ENCODE measurements around the gene TMEM120A. TPM values are rescaled to one million over a fixed set of nuclear protein-coding genes. Genes with fewer than 3 reads are reported as not detected.
A peak's percentile ranks its signal among the peaks of the same experiment; 100 is the strongest.

TMEM120A gene
- total RNA-seq, 2 donors from 2014 or later: 63.5 to 98.3 TPM

DNA sequence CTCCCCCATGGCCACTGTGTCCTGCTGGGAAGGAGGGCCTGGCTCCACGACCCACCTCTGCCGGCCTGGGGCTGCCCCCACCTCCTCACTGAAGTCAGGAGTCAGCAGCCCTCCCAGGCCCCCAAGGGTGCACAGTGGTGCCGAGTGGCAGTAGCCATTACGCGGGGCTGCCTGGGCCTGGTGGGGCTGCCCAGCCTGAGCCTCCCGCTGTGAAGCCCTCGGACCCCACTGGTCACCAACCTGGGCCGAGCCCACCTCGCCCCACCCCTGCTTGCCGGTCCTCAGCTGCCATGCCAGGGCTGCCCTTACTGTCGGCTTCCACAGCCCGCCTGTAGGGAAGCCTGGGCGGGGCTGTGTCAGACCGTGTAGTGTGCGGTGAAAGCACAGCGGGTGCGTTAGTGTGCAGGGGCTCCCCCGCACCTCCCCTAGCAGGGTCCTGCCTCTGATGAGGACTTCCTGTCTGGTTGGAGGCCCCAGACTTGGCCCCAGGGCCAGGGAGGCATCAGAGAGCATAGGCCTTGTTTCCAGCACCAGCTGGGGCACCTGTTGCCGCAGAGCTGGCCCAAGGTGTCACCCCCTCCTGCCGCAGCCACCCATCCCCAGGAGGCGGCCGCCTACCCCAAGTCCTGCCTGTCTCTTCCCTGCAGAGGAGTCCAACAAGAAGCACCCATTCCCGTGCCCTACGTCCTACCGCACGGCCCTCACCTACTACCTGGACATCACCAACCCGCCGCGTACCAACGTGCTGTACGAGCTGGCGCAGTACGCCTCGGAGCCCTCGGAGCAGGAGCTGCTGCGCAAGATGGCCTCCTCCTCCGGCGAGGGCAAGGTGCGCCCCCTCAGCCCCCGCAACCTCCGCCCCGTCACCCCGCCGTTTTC lies 10.0 kb downstream of the TMEM120A start:
- DNase-seq (no peak), ATAC-seq (no peak)
- intact Hi-C loops (cut with DNase I): loop anchor here in 1 of 2 donors (10.0 kb wide), 1 partner anchor 70 kb away; the partner anchor contains the start of gene POR

GRCh38 chr7:75983471-75984129 lies 10.8 kb downstream of the TMEM120A start:
- ATAC-seq (no peak), DNase-seq (no peak)
- intact Hi-C loops (cut with DNase I): loop anchor here in 1 of 2 donors (10.0 kb wide), 1 partner anchor 69 kb away; the partner anchor contains the start of gene POR

DNA sequence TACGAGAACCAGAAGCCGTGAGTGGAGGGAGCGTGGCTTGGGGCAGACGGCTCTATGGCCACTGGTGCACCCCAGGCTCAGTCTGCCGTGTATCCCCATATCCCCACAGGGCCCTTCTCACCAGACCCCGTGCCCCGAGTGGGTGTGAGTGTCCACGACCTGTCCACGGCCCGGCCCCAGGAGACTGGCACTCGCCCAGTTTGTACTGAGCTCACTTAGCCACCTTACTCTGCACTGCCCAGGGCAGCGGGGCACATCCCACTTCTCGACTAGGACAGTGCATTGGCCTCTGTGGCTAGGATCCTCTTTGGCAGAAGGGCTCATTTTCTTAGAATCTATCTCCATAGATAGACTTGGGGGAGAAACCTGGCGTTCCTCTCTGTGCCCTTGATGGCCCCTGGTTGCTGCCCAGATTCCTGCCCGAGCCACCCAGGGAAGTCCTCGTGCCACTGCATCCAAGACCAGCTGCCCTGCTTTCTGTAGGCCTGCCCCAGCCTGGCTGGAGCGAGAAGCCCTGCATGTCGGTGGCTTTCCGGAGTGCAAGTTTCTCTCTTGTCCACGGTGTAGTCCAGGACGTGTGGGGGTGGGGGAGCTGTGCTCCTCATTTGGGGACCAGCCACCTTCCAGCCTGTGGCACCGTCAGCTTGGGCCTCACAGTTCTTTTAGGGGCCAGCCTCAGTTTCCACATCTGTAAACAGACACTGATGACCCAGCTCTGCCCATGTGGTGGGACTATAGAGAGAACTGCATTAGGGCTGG lies 11.9 kb downstream of the TMEM120A start:
- ATAC-seq (no peak), DNase-seq (no peak)
- intact Hi-C loops (cut with DNase I): loop anchor here in 1 of 2 donors (10.0 kb wide), 1 partner anchor 68 kb away; the partner anchor contains the start of gene POR

- no peak for ATAC-seq
Measured at GRCh38 chr7:75981453-75982305, 12.7 kb downstream of the TMEM120A start.

GRCh38 chr7:75981203-75981452 lies 13.3 kb downstream of the TMEM120A start:
- DNase-seq (no peak), ATAC-seq (no peak)
- intact Hi-C loops (cut with DNase I): loop anchor here in 1 of 2 donors (10.0 kb wide), 1 partner anchor 66 kb away; the partner anchor contains the start of gene POR

More at GRCh38 chr7:75981453-75982305, 12.7 kb downstream of the TMEM120A start:
- intact Hi-C loops (cut with DNase I): loop anchor here in 1 of 2 donors (10.0 kb wide), 1 partner anchor 67 kb away; the partner anchor contains the start of gene POR
- DNase-seq: no peak

GRCh38 chr7:75980430-75981202 lies 13.8 kb downstream of the TMEM120A start:
- DNase-seq (no peak), ATAC-seq (no peak)
- intact Hi-C loops (cut with DNase I): loop anchor here in 1 of 2 donors (10.0 kb wide), 1 partner anchor 66 kb away; the partner anchor contains the start of gene POR

DNA sequence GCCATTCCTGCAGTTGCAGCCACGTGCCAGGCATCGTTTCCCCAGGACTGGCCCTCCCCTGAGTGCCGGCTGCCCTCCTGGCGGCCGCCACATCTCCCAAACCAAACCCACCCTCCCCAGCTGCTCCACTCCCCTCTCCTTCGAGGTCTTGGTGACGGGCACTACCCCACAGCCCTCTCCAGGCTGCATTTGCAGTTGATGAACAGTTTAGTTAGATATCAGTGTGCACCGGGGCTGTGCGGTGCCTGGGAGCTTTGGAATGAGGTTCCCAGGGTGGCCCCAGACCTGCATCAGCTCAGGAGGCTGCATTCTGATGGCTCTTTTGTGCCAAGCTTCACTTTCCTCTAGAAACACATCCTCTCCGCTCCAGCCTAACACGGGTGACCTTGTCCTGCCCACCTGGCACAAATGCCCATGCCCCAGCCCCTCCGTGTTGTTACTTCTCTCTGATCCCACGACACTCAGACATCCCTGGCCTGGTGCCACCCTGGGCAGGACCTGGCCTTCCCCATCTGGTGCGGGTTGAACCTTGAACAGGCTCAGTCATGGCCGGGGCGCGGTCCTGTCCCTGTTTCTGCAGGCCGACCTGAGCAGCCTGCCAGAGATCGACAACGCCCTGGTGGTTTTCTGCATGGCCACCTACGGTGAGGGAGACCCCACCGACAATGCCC lies 14.5 kb downstream of the TMEM120A start:
- ATAC-seq (no peak), DNase-seq (no peak)
- intact Hi-C loops (cut with DNase I): loop anchor here in 1 of 2 donors (10.0 kb wide), 1 partner anchor 65 kb away; the partner anchor contains the start of gene POR

- DNase-seq: peak; percentile 66
- ATAC-seq: peak; percentile 25 to 72
- intact Hi-C loops (cut with DNase I): no loop called here
Measured at GRCh38 chr7:75977743-75978142, 16.7 kb downstream of the TMEM120A start.

- intact Hi-C loops (cut with DNase I): no loop called here
- peak; percentile 88 for DNase-seq
- ATAC-seq: peak; percentile 48 to 67
Measured at GRCh38 chr7:75971961-75972763, 22.2 kb downstream of the TMEM120A start.

GRCh38 chr7:75971309-75971960 lies 23.0 kb downstream of the TMEM120A start:
- intact Hi-C loops (cut with DNase I): no loop called here
- no peak for DNase-seq
- ATAC-seq: no peak

GRCh38 chr7:75969704-75970498 lies 24.5 kb downstream of the TMEM120A start:
- ATAC-seq (peak in 1 of 2 donors; percentile 5), DNase-seq (no peak)
- intact Hi-C loops (cut with DNase I): no loop called here

DNA sequence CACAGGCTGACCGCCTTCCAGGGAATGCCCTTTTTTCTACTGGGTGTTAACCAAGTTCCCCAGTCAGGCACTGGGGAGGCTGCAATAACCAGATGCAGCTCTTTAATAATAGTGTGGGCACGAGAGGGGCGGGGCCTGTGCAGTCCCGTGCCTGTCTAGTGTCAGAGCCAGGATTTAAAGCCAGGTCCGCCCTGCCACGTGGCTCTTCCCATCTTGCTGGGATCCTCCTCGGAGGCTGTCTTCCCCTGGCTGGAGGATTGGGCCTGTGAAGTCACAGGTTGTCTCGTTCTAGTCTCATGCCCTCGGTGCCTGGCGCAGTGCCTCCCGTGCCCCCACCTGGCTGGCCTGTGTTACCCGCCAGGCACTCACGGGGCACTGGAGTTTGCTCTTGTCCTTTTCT lies 25.2 kb downstream of the TMEM120A start:
- peak; percentile 3 to 13 for ATAC-seq
- DNase-seq: peak; percentile 64
- intact Hi-C loops (cut with DNase I): no loop called here

- DNase-seq (no peak), ATAC-seq (peak in 1 of 2 donors; percentile 29)
- intact Hi-C loops (cut with DNase I): no loop called here
Measured at GRCh38 chr7:75968561-75969001, 25.8 kb downstream of the TMEM120A start.

DNA sequence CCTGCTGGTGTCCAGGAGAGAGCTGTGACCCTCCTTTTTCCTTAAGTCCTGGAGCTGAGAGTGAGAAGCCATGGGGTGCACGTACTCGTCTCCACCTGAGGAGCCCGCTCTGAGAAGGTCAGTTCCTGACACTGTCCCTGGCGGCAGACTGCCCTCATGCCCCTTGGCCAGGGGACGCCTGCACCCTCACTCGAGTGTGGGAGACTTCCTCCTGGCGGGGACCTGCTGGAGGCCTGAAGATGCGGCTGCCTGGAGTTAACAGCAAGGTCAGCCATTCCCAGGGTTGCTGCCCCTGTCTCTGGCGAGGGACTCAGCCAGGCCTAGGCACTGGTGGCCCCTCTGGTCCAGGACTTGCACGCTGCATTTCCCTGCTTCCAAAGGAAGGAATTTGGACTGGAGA lies 26.4 kb downstream of the TMEM120A start:
- ATAC-seq: no peak
- intact Hi-C loops (cut with DNase I): no loop called here
- DNase-seq: no peak

GRCh38 chr7:75967487-75967997 lies 26.9 kb downstream of the TMEM120A start:
- intact Hi-C loops (cut with DNase I): no loop called here
- DNase-seq (no peak), ATAC-seq (peak; percentile 10 to 37)

Data from left cardiac atrium (tissue), 4 donors.